Activated CD8-positive, alpha-beta memory T cell treated with anti-CD3 and anti-CD28 coated beads, Interleukin-2, amount 10 ng/mL, durations not matched to agents 7 days and 5 days (primary cell): ENCODE results near the gene ADAMTS16. TPM values are rescaled to one million over a fixed set of nuclear protein-coding genes. Genes with fewer than 3 reads are reported as not detected.

Experiments
- ATAC-seq: fragments of 150-1000 bp; cut with Tn5 transposase; one replicate; pipeline ENCODE4 v1.10.0; 2021; ENCODE audit warnings: moderate library complexity
- CTCF ChIA-PET: fragments of 350-600 bp; sonication (Branson Sonifier 250); formaldehyde crosslinking; loops from one replicate; lab custom pipeline; 2021; ENCODE audit warnings: antibody characterized with exemption; lab: Charles Lee
- DNase-seq: peaks from one replicate; pipeline ENCODE4 v3.0.0-alpha.2; 2020
- H3K27ac Mint-ChIP-seq: one replicate; pipeline ENCODE4 v1.8.0; 2021; ENCODE audit warnings: mild to moderate bottlenecking, mixed read lengths
- H3K27me3 Mint-ChIP-seq: one replicate; pipeline ENCODE4 v1.8.0; 2021; ENCODE audit warnings: mixed read lengths
- H3K36me3 Mint-ChIP-seq: one replicate; pipeline ENCODE4 v1.8.0; 2021; ENCODE audit warnings: mild to moderate bottlenecking, mixed read lengths
- H3K4me1 Mint-ChIP-seq: one replicate; pipeline ENCODE4 v1.8.0; 2021; ENCODE audit warnings: mixed read lengths
- H3K4me3 Mint-ChIP-seq: one replicate; pipeline ENCODE4 v1.8.0; 2021; ENCODE audit warnings: mild to moderate bottlenecking, moderate library complexity, mixed read lengths
- H3K9me3 Mint-ChIP-seq: one replicate; pipeline ENCODE4 v1.8.0; 2022; ENCODE audit warnings: low read depth, mixed read lengths
- total RNA-seq, 2 experiments: library from RNA; stranded (reverse); gene quantifications; one replicate each; pipeline ENCODE4 v1.2.3, GENCODE V29; 2021

Gene ADAMTS16
- total RNA-seq, 2 experiments from 2014 or later: not detected

DNA sequence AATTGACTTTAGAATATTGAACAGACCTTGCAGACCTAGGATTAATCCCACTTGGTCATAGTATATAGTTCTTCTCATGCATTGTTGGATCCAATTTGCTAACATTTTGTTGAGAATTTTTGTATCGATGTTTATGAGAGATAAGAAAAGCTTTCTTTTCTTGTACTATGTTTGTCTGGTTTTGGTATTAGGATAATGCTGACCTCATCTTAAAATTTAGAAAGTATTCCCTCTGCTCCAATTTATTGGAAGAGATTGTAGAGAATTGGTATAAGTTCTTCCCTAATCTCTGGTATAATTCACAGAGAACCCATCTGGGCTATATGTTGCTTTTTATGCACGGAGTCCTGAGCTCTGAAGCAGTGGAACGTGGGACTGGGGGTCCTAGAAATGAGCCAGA is 67.7 kb downstream of the ADAMTS16 start:
- H3K36me3 Mint-ChIP-seq: no peaks in the 10 kb centered on the region
- no peak overlapping the region for H3K27ac Mint-ChIP-seq
- H3K4me3 Mint-ChIP-seq: no peak overlapping the region
- no peaks in the 10 kb centered on the region for H3K27me3 Mint-ChIP-seq
- no peaks in the 10 kb centered on the region for H3K4me1 Mint-ChIP-seq
- DNase-seq (no peak), ATAC-seq (no peak)
- H3K9me3 Mint-ChIP-seq: no peaks in the 10 kb centered on the region
- CTCF ChIA-PET: no interaction called here

DNA sequence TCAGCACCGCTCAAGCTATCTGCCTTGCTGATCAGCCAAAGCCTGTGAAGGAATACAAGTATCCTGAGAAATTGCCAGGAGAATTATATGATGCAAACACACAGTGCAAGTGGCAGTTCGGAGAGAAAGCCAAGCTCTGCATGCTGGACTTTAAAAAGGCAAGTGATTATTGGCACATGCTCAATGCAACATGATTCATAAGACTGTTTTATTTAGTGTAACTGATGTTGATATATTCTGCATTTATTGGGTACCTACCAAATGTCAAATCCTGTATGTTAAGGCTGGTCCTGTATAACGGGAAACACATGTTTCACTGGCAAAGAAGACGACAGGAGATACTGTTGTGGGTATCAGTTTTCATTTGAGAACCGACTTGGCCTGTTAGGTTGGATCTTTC is 69.0 kb downstream of the ADAMTS16 start:
- no peaks in the 10 kb centered on the region for H3K36me3 Mint-ChIP-seq
- CTCF ChIA-PET: no interaction called here
- H3K4me1 Mint-ChIP-seq: no peaks in the 10 kb centered on the region

DNA sequence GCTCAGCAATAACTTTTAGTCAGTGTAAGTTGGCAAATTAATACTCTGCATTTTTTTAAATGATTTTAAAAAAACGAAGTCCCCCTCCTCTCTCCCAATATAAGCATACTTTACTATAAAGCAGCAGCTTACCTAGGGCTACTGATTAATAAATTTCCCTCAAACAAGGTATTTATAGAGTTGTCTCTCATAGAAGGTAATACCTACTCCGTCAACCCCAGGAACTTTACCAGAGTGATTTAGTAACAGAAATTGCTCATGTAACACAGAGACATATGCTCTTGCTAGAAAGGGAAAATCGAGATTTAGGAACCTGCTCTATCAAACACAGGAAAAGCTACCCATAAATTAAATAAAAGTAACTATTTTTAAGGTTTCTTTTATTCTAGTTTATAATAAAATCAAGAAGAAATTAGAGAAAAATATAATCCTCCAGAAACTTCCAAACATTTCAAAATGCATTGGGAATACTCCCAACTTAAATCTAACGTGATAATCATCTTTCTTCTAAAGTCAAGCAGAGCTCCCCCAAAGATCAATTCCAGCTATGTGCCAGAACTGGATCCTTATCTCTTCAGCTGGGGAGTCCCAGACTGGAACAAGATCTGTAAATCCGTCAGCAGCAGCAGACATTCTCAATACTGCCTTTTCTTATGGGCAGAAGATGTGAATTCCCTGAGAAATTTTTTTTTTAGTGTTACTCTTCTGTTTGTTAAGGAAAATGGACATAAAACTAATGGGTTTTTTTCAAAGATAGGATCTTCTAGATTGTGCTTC is 69.6 kb downstream of the ADAMTS16 start:
- H3K36me3 Mint-ChIP-seq: no peaks in the 10 kb centered on the region
- no peak for DNase-seq
- CTCF ChIA-PET: no interaction called here
- no peaks in the 10 kb centered on the region for H3K4me1 Mint-ChIP-seq
- no peak for ATAC-seq
- no peaks in the 10 kb centered on the region for H3K27me3 Mint-ChIP-seq
- no peaks in the 10 kb centered on the region for H3K9me3 Mint-ChIP-seq
- H3K4me3 Mint-ChIP-seq: no peak overlapping the region
- no peak overlapping the region for H3K27ac Mint-ChIP-seq

More for the DNA sequence above, 69.0 kb downstream of the ADAMTS16 start:
- ATAC-seq (no peak), DNase-seq (no peak)
- H3K27me3 Mint-ChIP-seq: no peaks in the 10 kb centered on the region
- no peak overlapping the region for H3K4me3 Mint-ChIP-seq
- H3K27ac Mint-ChIP-seq: no peak overlapping the region
- no peaks in the 10 kb centered on the region for H3K9me3 Mint-ChIP-seq

DNA sequence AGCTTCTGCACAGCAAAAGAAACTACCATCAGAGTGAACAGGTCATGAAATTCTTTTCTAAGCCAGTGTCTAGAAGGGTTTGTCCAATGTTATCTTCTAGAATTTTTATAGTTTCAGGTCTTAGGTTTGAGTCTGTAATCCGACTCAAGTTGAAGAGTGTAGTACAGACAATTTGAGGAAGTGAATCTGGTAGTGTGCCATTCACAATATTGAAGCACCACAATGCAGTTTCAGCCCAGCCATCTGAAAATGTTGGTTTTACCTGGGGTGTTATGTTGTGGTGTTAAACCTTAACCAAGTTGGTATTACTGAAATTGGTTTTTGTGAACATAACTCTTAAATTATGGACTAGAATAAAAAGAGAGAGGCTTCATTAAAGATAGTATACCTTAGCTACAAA is 77.2 kb downstream of the ADAMTS16 start:
- no peak overlapping the region for H3K4me3 Mint-ChIP-seq
- no peak for ATAC-seq
- H3K4me1 Mint-ChIP-seq: no peaks in the 10 kb centered on the region
- DNase-seq: no peak
- no peak overlapping the region for H3K27ac Mint-ChIP-seq
- CTCF ChIA-PET: no interaction called here
- H3K36me3 Mint-ChIP-seq: no peaks in the 10 kb centered on the region
- H3K9me3 Mint-ChIP-seq: no peaks in the 10 kb centered on the region
- no peaks in the 10 kb centered on the region for H3K27me3 Mint-ChIP-seq

DNA sequence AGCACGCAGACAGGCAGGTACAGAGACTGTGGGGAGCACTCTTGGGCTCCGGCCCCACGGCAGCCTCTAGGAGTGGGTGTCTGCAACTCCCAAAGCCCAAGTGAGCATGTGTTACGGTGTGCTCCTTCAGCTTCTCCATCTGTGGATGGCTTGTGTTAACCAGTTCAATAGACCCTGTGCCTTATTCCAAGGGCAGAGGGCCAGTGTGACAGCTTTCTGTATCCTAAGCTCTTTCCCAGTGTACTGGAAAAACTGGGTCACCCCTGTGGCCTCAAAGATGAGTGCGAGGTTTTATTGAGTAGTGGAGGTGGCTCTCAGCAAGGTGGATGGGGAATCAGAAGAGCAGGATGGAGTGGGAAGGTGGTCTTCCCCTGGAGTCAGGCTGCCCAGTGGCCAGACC is 78.3 kb downstream of the ADAMTS16 start:
- CTCF ChIA-PET: no interaction called here
- H3K9me3 Mint-ChIP-seq: no peaks in the 10 kb centered on the region
- no peaks in the 10 kb centered on the region for H3K36me3 Mint-ChIP-seq
- H3K27me3 Mint-ChIP-seq: no peaks in the 10 kb centered on the region
- no peak for DNase-seq
- H3K4me1 Mint-ChIP-seq: no peaks in the 10 kb centered on the region
- H3K4me3 Mint-ChIP-seq: no peak overlapping the region
- ATAC-seq: no peak
- no peak overlapping the region for H3K27ac Mint-ChIP-seq

DNA sequence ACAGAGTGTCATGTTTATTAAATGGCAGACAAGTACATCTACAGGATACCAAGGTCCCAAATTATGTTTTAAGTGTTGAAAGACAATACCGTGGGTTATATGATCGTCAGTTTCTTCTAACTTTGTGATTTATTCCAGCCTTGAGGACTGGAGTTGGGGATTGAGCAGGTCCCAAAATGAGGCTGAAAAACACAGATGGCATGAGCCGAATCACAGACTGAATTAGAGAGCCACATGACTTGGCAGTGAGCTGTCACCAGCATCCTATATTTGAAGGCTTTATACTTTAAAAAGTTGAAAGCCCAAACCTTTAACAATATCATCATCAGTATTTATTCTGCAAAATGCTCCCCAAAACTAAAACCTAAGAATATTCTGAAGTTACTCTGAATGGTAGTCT is 79.4 kb downstream of the ADAMTS16 start:
- Mint-ChIP-seq H3K36me3 (no peaks in the 10 kb centered on the region), H3K4me1 (no peaks in the 10 kb centered on the region), H3K4me3 (no peak overlapping the region), H3K27ac (no peak overlapping the region), H3K9me3 (no peaks in the 10 kb centered on the region), H3K27me3 (no peaks in the 10 kb centered on the region)
- no peak for ATAC-seq
- no peak for DNase-seq
- CTCF ChIA-PET: no interaction called here

- ATAC-seq: no peak
- H3K27me3 Mint-ChIP-seq: no peaks in the 10 kb centered on the region
- CTCF ChIA-PET: no interaction called here
- no peaks in the 10 kb centered on the region for H3K9me3 Mint-ChIP-seq
- no peaks in the 10 kb centered on the region for H3K36me3 Mint-ChIP-seq
- no peak overlapping the region for H3K27ac Mint-ChIP-seq
- H3K4me1 Mint-ChIP-seq: no peaks in the 10 kb centered on the region
- no peak overlapping the region for H3K4me3 Mint-ChIP-seq
- DNase-seq: no peak
Observed at GRCh38 chr5:5220901-5221631, 80.9 kb downstream of the ADAMTS16 start.

DNA sequence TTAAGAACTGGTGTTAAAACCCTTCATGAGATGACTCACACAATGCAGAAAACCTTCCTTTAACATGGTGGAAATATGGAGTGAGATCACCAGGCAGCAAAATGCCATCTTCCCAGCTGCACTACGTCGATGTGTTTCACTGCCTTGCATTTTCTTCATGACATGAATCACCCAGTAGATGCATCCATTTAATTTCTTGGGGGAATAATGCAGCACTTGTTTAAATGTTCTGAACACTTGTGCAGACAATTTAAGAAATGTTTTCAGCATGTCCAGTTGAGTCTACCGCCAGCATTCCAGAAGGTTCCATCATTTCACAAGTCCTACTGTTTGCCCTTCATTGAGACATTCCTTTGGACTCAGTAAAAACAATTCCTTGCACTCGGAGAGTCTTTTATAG is 81.6 kb downstream of the ADAMTS16 start:
- ATAC-seq (no peak), DNase-seq (no peak)
- Mint-ChIP-seq H3K4me1 (no peaks in the 10 kb centered on the region), H3K27ac (no peak overlapping the region), H3K36me3 (no peaks in the 10 kb centered on the region), H3K27me3 (no peaks in the 10 kb centered on the region), H3K4me3 (no peak overlapping the region), H3K9me3 (no peaks in the 10 kb centered on the region)
- CTCF ChIA-PET: no interaction called here

DNA sequence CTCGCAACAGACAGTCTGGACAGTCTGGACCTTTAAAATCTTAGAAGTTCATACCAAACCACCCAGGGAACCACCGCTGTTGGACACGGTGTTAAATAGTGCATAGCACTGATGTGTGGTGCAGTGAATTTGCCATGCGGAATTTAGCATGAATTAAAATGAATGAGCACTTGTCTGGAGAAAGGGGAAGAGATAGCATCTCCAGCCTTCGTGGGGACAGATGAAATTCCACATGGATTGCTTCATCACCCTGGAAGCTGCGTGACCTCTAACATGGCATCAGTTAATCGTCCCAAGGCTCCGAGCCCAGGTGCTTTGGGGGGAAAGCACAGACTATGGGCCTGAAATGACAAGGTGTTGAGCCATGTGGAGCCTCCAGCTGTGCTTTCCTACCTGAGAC is 91.4 kb downstream of the ADAMTS16 start:
- Mint-ChIP-seq H3K9me3 (no peaks in the 10 kb centered on the region), H3K36me3 (no peaks in the 10 kb centered on the region), H3K27ac (no peak overlapping the region), H3K4me1 (no peaks in the 10 kb centered on the region), H3K4me3 (no peak overlapping the region), H3K27me3 (no peaks in the 10 kb centered on the region)
- DNase-seq: no peak
- no peak for ATAC-seq
- CTCF ChIA-PET: no interaction called here

DNA sequence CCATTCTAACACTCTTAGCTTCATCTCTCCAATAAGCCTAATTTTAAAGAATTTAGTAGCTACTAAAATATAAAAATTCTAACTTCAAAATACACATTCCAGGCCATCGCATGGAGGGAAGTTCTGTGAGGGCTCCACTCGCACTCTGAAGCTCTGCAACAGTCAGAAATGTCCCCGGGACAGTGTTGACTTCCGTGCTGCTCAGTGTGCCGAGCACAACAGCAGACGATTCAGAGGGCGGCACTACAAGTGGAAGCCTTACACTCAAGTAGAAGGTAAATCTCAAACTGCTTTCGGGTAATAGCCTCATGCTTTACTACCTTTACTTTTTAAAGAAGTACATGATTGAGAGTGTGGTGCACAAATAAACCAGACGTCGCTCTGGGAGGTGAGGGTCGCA is 94.8 kb downstream of the ADAMTS16 start:
- CTCF ChIA-PET: interaction anchor here (0.6 kb wide), 1 partner anchor 632 kb away, joined by 3 read pairs; no protein-coding TSS in a partner anchor
- Mint-ChIP-seq H3K27me3 (no peaks in the 10 kb centered on the region), H3K27ac (no peak overlapping the region), H3K9me3 (no peaks in the 10 kb centered on the region), H3K36me3 (no peaks in the 10 kb centered on the region), H3K4me1 (no peaks in the 10 kb centered on the region), H3K4me3 (no peak overlapping the region)
- ATAC-seq: no peak
- no peak for DNase-seq

- Mint-ChIP-seq H3K4me3 (no peak overlapping the region), H3K9me3 (no peaks in the 10 kb centered on the region), H3K36me3 (no peaks in the 10 kb centered on the region), H3K27ac (no peak overlapping the region), H3K4me1 (no peaks in the 10 kb centered on the region), H3K27me3 (no peaks in the 10 kb centered on the region)
- no peak for ATAC-seq
- DNase-seq: no peak
- CTCF ChIA-PET: no interaction called here
Observed at GRCh38 chr5:5235685-5236084, 95.6 kb downstream of the ADAMTS16 start.

DNA sequence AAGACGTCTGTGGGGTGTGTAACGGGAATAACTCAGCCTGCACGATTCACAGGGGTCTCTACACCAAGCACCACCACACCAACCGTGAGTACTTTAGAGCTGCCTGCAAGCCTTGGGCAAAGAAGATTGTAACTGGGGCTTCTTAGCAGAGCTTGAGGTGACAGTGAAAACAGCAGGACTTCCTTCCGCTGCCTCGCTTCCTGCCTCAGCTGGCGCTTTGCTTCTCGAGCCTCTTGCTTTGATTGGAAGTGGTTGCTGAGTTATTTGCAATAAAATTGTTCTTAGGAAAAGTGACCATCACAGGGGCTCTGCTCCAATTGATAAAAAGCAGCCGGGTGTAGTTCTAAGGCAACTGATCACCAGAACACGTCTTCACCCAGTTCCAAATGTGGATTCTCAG is 99.1 kb downstream of the ADAMTS16 start:
- H3K4me3 Mint-ChIP-seq: no peak overlapping the region
- H3K36me3 Mint-ChIP-seq: no peaks in the 10 kb centered on the region
- no peaks in the 10 kb centered on the region for H3K4me1 Mint-ChIP-seq
- ATAC-seq (no peak), DNase-seq (no peak)
- CTCF ChIA-PET: no interaction called here
- H3K9me3 Mint-ChIP-seq: no peaks in the 10 kb centered on the region
- H3K27ac Mint-ChIP-seq: no peak overlapping the region
- H3K27me3 Mint-ChIP-seq: no peaks in the 10 kb centered on the region

DNA sequence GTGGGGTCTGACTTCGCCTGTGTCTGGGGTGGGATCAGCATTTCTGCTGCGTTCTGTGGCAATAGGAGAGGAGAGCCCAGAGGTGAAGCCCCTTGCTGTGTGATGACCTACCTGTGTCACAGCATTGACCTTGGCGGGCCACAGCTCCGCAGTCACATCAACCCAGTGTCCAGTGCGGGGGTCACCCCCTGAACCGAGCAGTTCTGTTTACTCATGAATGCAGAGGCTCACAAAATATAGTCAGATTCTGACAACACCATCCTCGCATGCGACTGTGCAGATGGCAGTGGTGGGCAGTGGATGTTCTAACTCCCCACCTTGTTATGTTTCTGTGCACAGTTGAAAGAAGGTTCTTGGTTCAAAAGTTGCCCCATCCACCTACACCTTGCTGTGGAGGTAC is 100.1 kb downstream of the ADAMTS16 start:
- Mint-ChIP-seq H3K27me3 (no peaks in the 10 kb centered on the region), H3K36me3 (no peaks in the 10 kb centered on the region), H3K4me3 (no peak overlapping the region), H3K9me3 (no peaks in the 10 kb centered on the region), H3K27ac (no peak overlapping the region), H3K4me1 (no peaks in the 10 kb centered on the region)
- ATAC-seq (no peak), DNase-seq (no peak)
- CTCF ChIA-PET: no interaction called here

DNA sequence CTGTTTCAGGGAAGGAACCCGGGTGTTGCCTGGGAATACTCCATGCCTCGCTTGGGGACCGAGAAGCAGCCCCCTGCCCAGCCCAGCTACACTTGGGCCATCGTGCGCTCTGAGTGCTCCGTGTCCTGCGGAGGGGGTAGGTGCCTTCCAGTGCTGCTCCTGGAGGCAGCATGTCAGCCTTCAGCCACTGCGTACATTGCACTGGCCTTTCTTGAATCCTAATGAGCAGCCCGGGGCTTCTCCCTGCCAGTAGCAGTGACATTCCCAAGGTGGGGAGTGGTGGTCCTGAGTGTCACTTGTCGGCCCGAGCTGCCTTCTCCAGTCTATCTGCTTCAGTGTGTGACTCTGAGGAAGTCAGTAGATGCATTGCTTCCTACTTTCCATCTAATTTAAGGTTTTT is 101.9 kb downstream of the ADAMTS16 start:
- H3K9me3 Mint-ChIP-seq: no peaks in the 10 kb centered on the region
- no peaks in the 10 kb centered on the region for H3K36me3 Mint-ChIP-seq
- H3K27me3 Mint-ChIP-seq: no peaks in the 10 kb centered on the region
- no peak overlapping the region for H3K27ac Mint-ChIP-seq
- no peak for ATAC-seq
- no peak overlapping the region for H3K4me3 Mint-ChIP-seq
- CTCF ChIA-PET: no interaction called here
- DNase-seq: no peak
- H3K4me1 Mint-ChIP-seq: no peaks in the 10 kb centered on the region
